GM12878 (cell line): ENCODE measurements around the gene MRGPRX1.

Source experiments
- BHLHE40 ChIP-seq, 2 experiments: fragments of 450-650 bp in 1 of 2; IDR thresholded peaks; 2 replicates each; pipeline ENCODE4 v1.6.1; 2011 to 2017; ENCODE audit warnings: low read depth in 2 of 2, borderline replicate concordance in 1 of 2, improper control_type of control experiment in 1 of 2, low read length in 1 of 2, mild to moderate bottlenecking in 1 of 2
- CREM ChIP-seq: IDR thresholded peaks from 2 replicates; pipeline ENCODE4 v1.6.1; 2014; ENCODE audit warnings: antibody characterized with exemption, low read depth
- EP300 ChIP-seq, 2 experiments: fragments of 150-350 bp in 1 of 2; IDR thresholded peaks; 2 replicates each; pipeline ENCODE4 v1.6.1; 2011 to 2012; ENCODE audit warnings: low read depth in 2 of 2, low read length in 2 of 2, borderline replicate concordance in 1 of 2, improper control_type of control experiment in 1 of 2, inconsistent platforms in 1 of 2; ENCODE audit not compliant: control insufficient read depth in 1 of 2
- HCFC1 ChIP-seq: fragments of 150-350 bp; IDR thresholded peaks from 2 replicates; pipeline ENCODE4 v1.6.1; 2014; ENCODE audit warnings: low read length
- POLR2A ChIP-seq: IDR thresholded peaks from 2 replicates; pipeline ENCODE4 v1.6.1; 2011; ENCODE audit warnings: low read depth, mild to moderate bottlenecking, low read length
- POLR2AphosphoS5 ChIP-seq: IDR thresholded peaks from 2 replicates; pipeline ENCODE4 v1.6.1; 2011; ENCODE audit warnings: mild to moderate bottlenecking, low read length, inconsistent platforms
- RBBP5 ChIP-seq: fragments of 200-600 bp; sonication (generic); conservative IDR thresholded peaks from 2 replicates; pipeline ENCODE4 v1.6.1; 2016
- SRF ChIP-seq, 2 experiments: IDR thresholded peaks; 2 replicates each; pipeline ENCODE4 v1.6.1; 2011; ENCODE audit warnings: low read depth in 2 of 2, low read length in 2 of 2, mild to moderate bottlenecking in 1 of 2, moderate library complexity in 1 of 2
- TAF1 ChIP-seq: IDR thresholded peaks from 2 replicates; pipeline ENCODE4 v1.6.1; 2011; ENCODE audit warnings: mild to moderate bottlenecking, low read depth, low read length, borderline replicate concordance
- ZNF384 ChIP-seq: IDR thresholded peaks from 2 replicates; pipeline ENCODE4 v1.6.1; 2012; ENCODE audit warnings: low read depth, mild to moderate bottlenecking, low read length, improper control_type of control experiment, borderline replicate concordance

- TF ChIP-seq POLR2A (no peak), BHLHE40 (IDR thresholded peaks at IDR 0.05; ENCODE audit: borderline replicate concordance in 1 of 2, low read depth in 2 of 2, low read length in 1 of 2) (no peak), TAF1 (no peak), POLR2AphosphoS5 (no peak), SRF (IDR thresholded peaks at IDR 0.05; ENCODE audit: low read depth in 2 of 2, low read length in 2 of 2) (no peak), CREM (no peak), EP300 (IDR thresholded peaks at IDR 0.05; ENCODE audit: borderline replicate concordance in 1 of 2, control insufficient read depth in 1 of 2, low read depth in 2 of 2, low read length in 2 of 2) (no peak), RBBP5 (no peak), ZNF384 (no peak), HCFC1 (no peak)
Measured at GRCh38 chr11:18956630-18957029, 17.4 kb upstream of the MRGPRX1 start.
